DND-41 (cell line): ENCODE results near the gene IFFO2.

Experiments used
- ATAC-seq: fragments of 200-7000 bp; cut with Tn5 transposase; 3 replicates; pipeline ENCODE4 v1.9.1; 2021; ENCODE audit warnings: low read depth; ENCODE audit not compliant: insufficient read depth
- DNase-seq: peaks from one replicate; pipeline ENCODE4 v3.0.0-alpha.2; 2020
- H2AFZ ChIP-seq: 2 replicates; pipeline ENCODE4 v1.6.0; 2012; ENCODE audit warnings: low read depth, low read length
- H3K27ac ChIP-seq: 2 replicates; pipeline ENCODE4 v1.5.1; 2012; ENCODE audit warnings: low read length, inconsistent platforms
- H3K27me3 ChIP-seq: fragments of 200-600 bp; sonication (generic); 2 replicates; pipeline ENCODE4 v1.6.0; 2012; ENCODE audit warnings: low read length, mild to moderate bottlenecking, inconsistent platforms; ENCODE audit not compliant: insufficient read depth, poor library complexity
- H3K36me3 ChIP-seq: 2 replicates; pipeline ENCODE4 v1.5.1; 2012; ENCODE audit warnings: low read length, inconsistent platforms; ENCODE audit not compliant: insufficient read depth
- H3K4me1 ChIP-seq: 2 replicates; pipeline ENCODE4 v1.5.1; 2012; ENCODE audit warnings: mild to moderate bottlenecking, low read length; ENCODE audit not compliant: insufficient read depth
- H3K4me2 ChIP-seq: 2 replicates; pipeline ENCODE4 v1.6.0; 2012; ENCODE audit warnings: mild to moderate bottlenecking, moderate library complexity, low read length, inconsistent platforms; ENCODE audit not compliant: insufficient read depth
- H3K4me3 ChIP-seq, 2 experiments: fragments of 200-600 bp in 1 of 2; shearing (Covaris generic) in 1 of 2; 2 replicates each; pipeline ENCODE4 v1.5.1; 2012 to 2016; ENCODE audit warnings: inconsistent platforms in 2 of 2, low read length in 2 of 2, mild to moderate bottlenecking in 2 of 2, low read depth in 1 of 2, moderate library complexity in 1 of 2
- H3K79me2 ChIP-seq: 2 replicates; pipeline ENCODE4 v1.6.0; 2012; ENCODE audit warnings: low read length, inconsistent platforms; ENCODE audit not compliant: insufficient read depth
- H3K9ac ChIP-seq: 2 replicates; pipeline ENCODE4 v1.6.0; 2012; ENCODE audit warnings: low read depth, mild to moderate bottlenecking, inconsistent platforms, low read length, moderate library complexity
- H3K9me3 ChIP-seq: 2 replicates; pipeline ENCODE4 v1.5.1; 2012; ENCODE audit warnings: low read length, moderate library complexity, mild to moderate bottlenecking, inconsistent platforms; ENCODE audit not compliant: insufficient read depth, severe bottlenecking
- H4K20me1 ChIP-seq: 2 replicates; pipeline ENCODE4 v1.6.0; 2012; ENCODE audit warnings: low read length; ENCODE audit not compliant: insufficient read depth
- CTCF ChIP-seq: IDR thresholded peaks from 2 replicates; pipeline ENCODE4 v1.5.1; 2012; ENCODE audit warnings: borderline replicate concordance, low read length, moderate library complexity, mild to moderate bottlenecking; ENCODE audit not compliant: poor library complexity, severe bottlenecking; ENCODE audit errors: extremely low read depth
- EZH2 ChIP-seq: IDR thresholded peaks from 3 replicates; pipeline ENCODE4 v1.6.1; 2012; ENCODE audit warnings: borderline replicate concordance, low read depth, mild to moderate bottlenecking, moderate library complexity, low read length, inconsistent platforms; ENCODE audit not compliant: severe bottlenecking

Gene IFFO2

GRCh38 chr1:18875107-18875795, 81.2 kb downstream of the IFFO2 start:
- Histone ChIP-seq H3K4me1 (no peaks in the 10 kb centered on the region), H2AFZ (no peak overlapping the region)
- peak; percentile 80 for ATAC-seq

GRCh38 chr1:18874600-18874999, 81.9 kb downstream of the IFFO2 start:
- no peak overlapping the region for H2AFZ ChIP-seq
- TF ChIP-seq EZH2 (no peak), CTCF (no peak)
- DNase-seq (no peak), ATAC-seq (no peak)
- H3K4me2 ChIP-seq, result no peak overlapping the region
- H3K4me1 ChIP-seq, result no peaks in the 10 kb centered on the region
- no peak overlapping the region for H3K9ac ChIP-seq
- H3K4me3 ChIP-seq, result no peak overlapping the region
- H3K36me3 ChIP-seq, result no peaks in the 10 kb centered on the region
- H3K27ac ChIP-seq, result no peak overlapping the region
- H3K79me2 ChIP-seq, result no peaks in the 10 kb centered on the region
- H3K9me3 ChIP-seq, result no peaks in the 10 kb centered on the region
- no peaks in the 10 kb centered on the region; the same call in 1 of the 2 replicates for H4K20me1 ChIP-seq
- H3K27me3 ChIP-seq, result no peaks in the 10 kb centered on the region

More at GRCh38 chr1:18875107-18875795, 81.2 kb downstream of the IFFO2 start:
- H3K27me3 ChIP-seq, result no peaks in the 10 kb centered on the region
- no peak overlapping the region for H3K4me2 ChIP-seq
- no peaks in the 10 kb centered on the region for H3K79me2 ChIP-seq
- H3K9me3 ChIP-seq, result no peaks in the 10 kb centered on the region
- no peak overlapping the region for H3K27ac ChIP-seq
- no peaks in the 10 kb centered on the region for H3K36me3 ChIP-seq
- no peaks in the 10 kb centered on the region; the same call in 1 of the 2 replicates for H4K20me1 ChIP-seq
- TF ChIP-seq EZH2 (no peak), CTCF (peak; percentile 79)
- peak; percentile 69 for DNase-seq
- no peak overlapping the region for H3K4me3 ChIP-seq
- H3K9ac ChIP-seq, result no peak overlapping the region

GRCh38 chr1:18874036-18874435, 82.4 kb downstream of the IFFO2 start:
- H3K36me3 ChIP-seq, result no peaks in the 10 kb centered on the region
- H4K20me1 ChIP-seq, result no peaks in the 10 kb centered on the region; the same call in 1 of the 2 replicates
- DNase-seq (no peak), ATAC-seq (no peak)
- no peak overlapping the region for H3K4me3 ChIP-seq
- no peak overlapping the region for H2AFZ ChIP-seq
- no peak overlapping the region for H3K4me2 ChIP-seq
- H3K27ac ChIP-seq, result no peak overlapping the region
- H3K9me3 ChIP-seq, result no peaks in the 10 kb centered on the region
- no peak overlapping the region for H3K9ac ChIP-seq
- H3K4me1 ChIP-seq, result no peaks in the 10 kb centered on the region
- no peaks in the 10 kb centered on the region for H3K27me3 ChIP-seq
- TF ChIP-seq EZH2 (no peak), CTCF (no peak)
- no peaks in the 10 kb centered on the region for H3K79me2 ChIP-seq

DNA sequence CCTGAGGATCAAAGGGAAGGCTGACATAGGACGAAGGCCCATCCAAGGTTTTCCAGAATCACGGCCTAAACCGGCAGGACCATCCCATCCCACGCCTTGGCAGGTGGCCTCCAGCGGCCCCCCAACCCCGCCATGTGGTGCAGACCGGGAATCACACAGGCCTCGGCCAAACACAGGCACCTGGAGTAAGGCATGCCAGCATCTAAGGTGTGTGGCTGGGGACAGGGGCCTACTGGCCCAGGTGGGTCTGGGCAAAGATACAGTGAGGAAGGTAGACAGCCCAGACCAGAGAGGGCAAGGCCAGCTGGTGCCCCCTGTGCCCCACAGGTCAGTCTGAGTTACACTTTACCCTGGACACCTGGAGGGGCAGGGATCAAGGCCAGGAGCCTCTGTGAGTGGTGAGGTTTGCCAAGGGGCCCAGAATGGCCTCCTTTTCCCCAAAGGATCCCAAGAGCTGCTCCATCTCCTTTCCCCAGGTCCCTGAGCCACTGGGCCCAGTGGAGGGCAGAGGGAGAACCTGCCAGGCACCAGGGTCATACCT, 84.3 kb downstream of the IFFO2 start:
- no peaks in the 10 kb centered on the region for H3K36me3 ChIP-seq
- H3K4me1 ChIP-seq, result no peaks in the 10 kb centered on the region
- no peak for ATAC-seq
- H3K4me2 ChIP-seq, result no peak overlapping the region
- no peak overlapping the region for H3K4me3 ChIP-seq
- TF ChIP-seq EZH2 (no peak), CTCF (no peak)
- no peaks in the 10 kb centered on the region for H3K79me2 ChIP-seq
- H3K9me3 ChIP-seq, result no peaks in the 10 kb centered on the region
- H2AFZ ChIP-seq, result no peak overlapping the region
- H3K9ac ChIP-seq, result no peak overlapping the region
- DNase-seq, result no peak
- H3K27me3 ChIP-seq, result no peaks in the 10 kb centered on the region
- H3K27ac ChIP-seq, result no peak overlapping the region
- H4K20me1 ChIP-seq, result no peaks in the 10 kb centered on the region; the same call in 1 of the 2 replicates
